Spleen (tissue), 11 donors: ENCODE measurements around the gene KLHL28. TPM values are rescaled to one million over a fixed set of nuclear protein-coding genes. Genes with fewer than 3 reads are reported as not detected.
A peak's percentile ranks its signal among the peaks of the same experiment; 100 is the strongest.

ENCODE experiments used
- DNase-seq: peaks from one replicate; pipeline ENCODE4 v3.0.0-alpha.2; 2020
- H3K27ac ChIP-seq, 8 donors: fragments of 200-600 bp; sonication (generic) in 7 of 8; 1 replicate in 4 of 8; 2 replicates in 4 of 8; pipeline versions ENCODE4 v1.5.0 to v1.8.0; 2016 to 2021; ENCODE audit warnings: inconsistent platforms in 4 of 8, mild to moderate bottlenecking in 4 of 8, moderate library complexity in 1 of 8
- H3K27me3 ChIP-seq, 7 donors: fragments of 200-600 bp; sonication (generic) in 6 of 7; replicated peaks in 1 of 7; 1 replicate in 4 of 7; 2 replicates in 3 of 7; pipeline versions ENCODE4 v1.5.0 to v1.8.0; 2016 to 2021; ENCODE audit warnings: inconsistent platforms in 3 of 7, mild to moderate bottlenecking in 1 of 7
- H3K36me3 ChIP-seq, 6 donors: fragments of 200-600 bp; sonication (generic) in 5 of 6; 1 replicate in 4 of 6; 2 replicates in 2 of 6; pipeline versions ENCODE4 v1.5.0 to v1.8.0; 2016 to 2021; ENCODE audit warnings: inconsistent platforms in 2 of 6
- H3K4me1 ChIP-seq, 6 donors: fragments of 200-600 bp; sonication (generic) in 5 of 6; 1 replicate in 3 of 6; 2 replicates in 3 of 6; pipeline versions ENCODE4 v1.5.0 to v1.8.0; 2016 to 2021; ENCODE audit warnings: inconsistent platforms in 3 of 6
- H3K4me3 ChIP-seq, 8 donors: fragments of 200-600 bp; sonication (generic) in 7 of 8; 1 replicate in 4 of 8; 2 replicates in 4 of 8; pipeline versions ENCODE4 v1.5.0 to v1.8.0; 2016 to 2021; ENCODE audit warnings: inconsistent platforms in 4 of 8, mild to moderate bottlenecking in 4 of 8, moderate library complexity in 2 of 8
- H3K9me3 ChIP-seq, 8 donors: fragments of 200-600 bp; sonication (generic) in 7 of 8; 1 replicate in 4 of 8; 2 replicates in 4 of 8; pipeline versions ENCODE4 v1.5.0 to v1.8.0; 2016 to 2021; ENCODE audit warnings: inconsistent platforms in 4 of 8
- POLR2A ChIP-seq, 3 donors: fragments of 450-650 bp; IDR thresholded peaks; one replicate each; pipeline ENCODE4 v1.5.1; 2017; ENCODE audit warnings: antibody characterized with exemption in 3 of 3, mild to moderate bottlenecking in 1 of 3
- POLR2AphosphoS5 ChIP-seq, 3 donors: sonication (generic); formaldehyde crosslinking; IDR thresholded peaks; one replicate each; pipeline ENCODE4 v1.5.1; 2017; ENCODE audit warnings: antibody characterized with exemption in 3 of 3
- WGBS, 5 donors: extraction: QIAGEN DNeasy Blood & Tissue Kit in 3 of 5; methylation state at CpG; one replicate each; pipeline versions ENCODE4 v1.1.5 to v1.1.7; 2013 to 2018; 5-methylcytosine and 5-hydroxymethylcytosine counted together
- intact Hi-C: fragments of 100-400 bp; cut with DNase I; formaldehyde crosslinking; loops from one replicate; pipeline ENCODE4 v1.15.0; 2023; ENCODE audit warnings: low total_unique reads
- polyA plus RNA-seq, 3 donors: library from polyadenylated mRNA; stranded (reverse); fragments of 200-250 nt; gene quantifications; one replicate each; pipeline ENCODE4 v1.2.1, GENCODE V29; 2013
- total RNA-seq, 7 donors: library from RNA; depleted of rRNA in 3 of 7; stranded (reverse); fragments of >200 nt in 3 of 7; fragmentation: NEBNext Ultra II Directional in 4 of 7; extraction: Animal tissue kit (Norgen Biotek cat#: 25700) in 4 of 7; gene quantifications; one replicate each; pipeline versions ENCODE4 v1.1.0 to v1.2.1, GENCODE V29; 2016 to 2021
- TF ChIP-seq, protein P1 (sequence below), 11 experiments: fragments of 200-600 bp in 7 of 11; fragments of 450-650 bp in 4 of 11; sonication (generic) in 4 of 11; IDR thresholded peaks in 8 of 11; conservative IDR thresholded peaks in 3 of 11; 1 replicate in 7 of 11; 2 replicates in 4 of 11; pipeline versions ENCODE4 v1.4.0 to v1.8.0; 2016 to 2021; ENCODE audit warnings: antibody characterized with exemption in 11 of 11, inconsistent platforms in 4 of 11, mild to moderate bottlenecking in 1 of 11
- donor health status: healthy with polysubstance abuse.
- donor health status: DM: no; HTN: no; CAD: no; lungs with moderate emphysema.
- donor health status: DM: no; HTN: no; CAD: no.
- donor health status: Bipolar disorder and iron deficiency.
- donor health status: healthy.
- donor health status: DM: no; HTN: no; CAD: no.
- donor health status: DM: yes; HTN: yes; CAD: no.

The KLHL28 gene
- total and polyA plus RNA-seq, 10 donors = 2.1 to 21.5 (median 14.9) TPM

GRCh38 chr14:44901696-44902095 is 60.1 kb downstream of the KLHL28 start:
- H3K36me3 ChIP-seq = peaks cover 0 to 27% (median 10%) of the 10 kb centered on the region in 6 donors
- no peak overlapping the region for H3K27ac ChIP-seq
- WGBS, 5 donors = 65 to 88% (median 82%) methylated on average over 2 of the region's 2 CpGs
- H3K9me3 ChIP-seq = no peaks in the 10 kb centered on the region
- DNase-seq = no peak
- TF ChIP-seq POLR2AphosphoS5 (IDR thresholded peaks at IDR 0.05) (no peak), POLR2A (IDR thresholded peaks at IDR 0.05) (no peak)
- TF ChIP-seq, protein P1, sequence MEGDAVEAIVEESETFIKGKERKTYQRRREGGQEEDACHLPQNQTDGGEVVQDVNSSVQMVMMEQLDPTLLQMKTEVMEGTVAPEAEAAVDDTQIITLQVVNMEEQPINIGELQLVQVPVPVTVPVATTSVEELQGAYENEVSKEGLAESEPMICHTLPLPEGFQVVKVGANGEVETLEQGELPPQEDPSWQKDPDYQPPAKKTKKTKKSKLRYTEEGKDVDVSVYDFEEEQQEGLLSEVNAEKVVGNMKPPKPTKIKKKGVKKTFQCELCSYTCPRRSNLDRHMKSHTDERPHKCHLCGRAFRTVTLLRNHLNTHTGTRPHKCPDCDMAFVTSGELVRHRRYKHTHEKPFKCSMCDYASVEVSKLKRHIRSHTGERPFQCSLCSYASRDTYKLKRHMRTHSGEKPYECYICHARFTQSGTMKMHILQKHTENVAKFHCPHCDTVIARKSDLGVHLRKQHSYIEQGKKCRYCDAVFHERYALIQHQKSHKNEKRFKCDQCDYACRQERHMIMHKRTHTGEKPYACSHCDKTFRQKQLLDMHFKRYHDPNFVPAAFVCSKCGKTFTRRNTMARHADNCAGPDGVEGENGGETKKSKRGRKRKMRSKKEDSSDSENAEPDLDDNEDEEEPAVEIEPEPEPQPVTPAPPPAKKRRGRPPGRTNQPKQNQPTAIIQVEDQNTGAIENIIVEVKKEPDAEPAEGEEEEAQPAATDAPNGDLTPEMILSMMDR (IDR thresholded peaks at IDR 0.05 in 8 of 11, conservative IDR thresholded peaks at IDR 0.05 in 3 of 11) = no peak
- no peak overlapping the region for H3K4me3 ChIP-seq
- intact Hi-C loops = no loop called here
- peaks cover 0 to 20% (median 15%) of the 10 kb centered on the region in 6 donors for H3K4me1 ChIP-seq
- no peaks in the 10 kb centered on the region for H3K27me3 ChIP-seq

DNA sequence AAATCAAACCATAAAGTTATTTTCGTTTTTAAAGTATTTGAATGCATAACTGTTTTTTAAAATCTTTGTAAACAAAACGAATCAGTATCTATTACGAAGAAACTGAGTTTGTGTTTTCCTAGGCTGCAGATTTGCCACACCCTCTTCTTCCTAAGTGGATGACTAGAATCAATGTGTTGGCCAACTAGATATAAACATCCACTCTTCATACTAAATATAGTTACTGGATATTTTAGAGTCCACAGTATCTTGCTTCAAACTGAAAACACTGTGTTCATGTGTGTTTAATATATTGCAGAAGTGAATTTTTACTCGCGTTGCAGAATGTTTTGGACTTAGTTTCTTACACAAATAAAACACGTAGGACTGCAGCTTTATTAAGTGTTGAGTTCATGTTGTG is 63.2 kb downstream of the KLHL28 start:
- Histone ChIP-seq H3K36me3 (no peaks in the 10 kb centered on the region), H3K27me3 (no peaks in the 10 kb centered on the region), H3K9me3 (peaks cover 0 to 4% (median 0%) of the 10 kb centered on the region in 8 donors), H3K4me1 (peaks cover 0 to 27% (median 20%) of the 10 kb centered on the region in 6 donors), H3K27ac (peak overlapping the region in 1 of 8 donors; percentile 98), H3K4me3 (peak overlapping the region in 6 of 8 donors; percentile 55 to 91 (median 75))
- DNase-seq = no peak
- 72 to 76% (median 73%) methylated on average over 6 of the region's 6 CpGs for WGBS, 5 donors
- intact Hi-C loops = loop anchor here (5.0 kb wide), 1 partner anchor 64 kb away; the partner anchor contains the start of genes KLHL28 and TOGARAM1
- TF ChIP-seq POLR2A (IDR thresholded peaks at IDR 0.05) (no peak), POLR2AphosphoS5 (IDR thresholded peaks at IDR 0.05) (no peak)
- TF ChIP-seq, protein P1 (IDR thresholded peaks at IDR 0.05 in 8 of 11, conservative IDR thresholded peaks at IDR 0.05 in 3 of 11) = no peak

- Histone ChIP-seq H3K9me3 (peaks cover 0 to 4% (median 0%) of the 10 kb centered on the region in 8 donors), H3K4me3 (peak overlapping the region; percentile 55 to 91 (median 75)), H3K27me3 (no peaks in the 10 kb centered on the region), H3K36me3 (no peaks in the 10 kb centered on the region), H3K27ac (peak overlapping the region; percentile 92 to 99 (median 98)), H3K4me1 (peaks cover 0 to 27% (median 20%) of the 10 kb centered on the region in 6 donors)
- WGBS, 5 donors = 6 to 11% (median 8%) methylated on average over 13 of the region's 13 CpGs
- intact Hi-C loops = loop anchor here (5.0 kb wide), 1 partner anchor 65 kb away; the partner anchor contains the start of genes KLHL28 and TOGARAM1
- TF ChIP-seq POLR2AphosphoS5 (IDR thresholded peaks at IDR 0.05) = no peak
- TF ChIP-seq POLR2A (IDR thresholded peaks at IDR 0.05) = no peak
- TF ChIP-seq, protein P1 (IDR thresholded peaks at IDR 0.05 in 8 of 11, conservative IDR thresholded peaks at IDR 0.05 in 3 of 11) = no peak
- DNase-seq = no peak
These were observed 63.9 kb downstream of the KLHL28 start for GRCh38 chr14:44897845-44898151.

- peaks cover 0 to 4% (median 0%) of the 10 kb centered on the region in 8 donors for H3K9me3 ChIP-seq
- WGBS, 5 donors = 0 to 2% (median 0%) methylated on average over 41 to 81 of the region's 81 CpGs
- TF ChIP-seq, protein P1 (IDR thresholded peaks at IDR 0.05 in 8 of 11, conservative IDR thresholded peaks at IDR 0.05 in 3 of 11) = no peak
- TF ChIP-seq POLR2A (IDR thresholded peaks at IDR 0.05) = peak in 2 of 3 donors; percentile 19 to 66
- peak; percentile 82 to 87 (median 87) for TF ChIP-seq POLR2AphosphoS5 (IDR thresholded peaks at IDR 0.05)
- H3K4me3 ChIP-seq = peak overlapping the region; percentile 55 to 91 (median 75)
- peak overlapping the region; percentile 92 to 99 (median 98) for H3K27ac ChIP-seq
- no peaks in the 10 kb centered on the region for H3K27me3 ChIP-seq
- no peaks in the 10 kb centered on the region for H3K36me3 ChIP-seq
- peak; percentile 98 for DNase-seq
- H3K4me1 ChIP-seq = peaks cover 0 to 27% (median 20%) of the 10 kb centered on the region in 6 donors
- intact Hi-C loops = loop anchor here (5.0 kb wide), 1 partner anchor 65 kb away; the partner anchor contains the start of genes KLHL28 and TOGARAM1
These were observed 64.5 kb downstream of the KLHL28 start for GRCh38 chr14:44897041-44897844.
